Thoracic aorta (tissue), 2 donors: ENCODE data around the gene SLC35F1. TPM values are rescaled to one million over a fixed set of nuclear protein-coding genes. Genes with fewer than 3 reads are reported as not detected.

Experiments
- ATAC-seq: fragments of 150-250 bp; one replicate; pipeline ENCODE4 v1.8.0; 2017; ENCODE audit warnings: low read depth; ENCODE audit not compliant: insufficient number of reproducible peaks, low FRiP score
- DNase-seq: peaks from one replicate; pipeline ENCODE4 v3.0.0-alpha.2; 2020; ENCODE audit warnings: low spot score
- H3K27ac ChIP-seq, 2 donors: fragments of 200-600 bp; sonication (generic); 1 replicate in 1 of 2; 2 replicates in 1 of 2; pipeline ENCODE4 v1.5.1; 2016; ENCODE audit warnings: mild to moderate bottlenecking in 2 of 2, moderate library complexity in 2 of 2
- H3K27me3 ChIP-seq: fragments of 200-600 bp; sonication (generic); replicated peaks from 2 replicates; pipeline ENCODE4 v1.6.0; 2016; ENCODE audit warnings: mild to moderate bottlenecking; ENCODE audit not compliant: insufficient read depth
- H3K36me3 ChIP-seq: fragments of 200-600 bp; sonication (generic); one replicate; pipeline ENCODE4 v1.5.1; 2016
- H3K4me1 ChIP-seq, 2 donors: fragments of 200-600 bp; sonication (generic); 1 replicate in 1 of 2; 2 replicates in 1 of 2; pipeline versions ENCODE4 v1.5.1 to v1.6.0; 2016; ENCODE audit warnings: low read depth in 2 of 2, mild to moderate bottlenecking in 1 of 2; ENCODE audit not compliant: control insufficient read depth in 1 of 2
- H3K4me3 ChIP-seq: fragments of 200-600 bp; sonication (generic); 2 replicates; pipeline ENCODE4 v1.5.1; 2016; ENCODE audit warnings: mild to moderate bottlenecking
- H3K9me3 ChIP-seq: fragments of 200-600 bp; sonication (generic); 2 replicates; pipeline ENCODE4 v1.5.1; 2016
- total RNA-seq, 2 donors: library from RNA; depleted of rRNA; stranded (reverse); fragments of >200 nt; gene quantifications; one replicate each; pipeline versions ENCODE4 v1.1.0 to v1.2.3, GENCODE V29; 2016
- TF ChIP-seq, protein P1 (sequence below): fragments of 200-600 bp; sonication (generic); IDR thresholded peaks from one replicate; pipeline ENCODE4 v1.5.1; 2019; ENCODE audit warnings: antibody characterized with exemption

The SLC35F1 gene
- total RNA-seq, 2 donors from 2014 or later: 0.81 to 3.0 TPM

- no peaks in the 10 kb centered on the region for H3K4me1 ChIP-seq
- TF ChIP-seq, protein P1, sequence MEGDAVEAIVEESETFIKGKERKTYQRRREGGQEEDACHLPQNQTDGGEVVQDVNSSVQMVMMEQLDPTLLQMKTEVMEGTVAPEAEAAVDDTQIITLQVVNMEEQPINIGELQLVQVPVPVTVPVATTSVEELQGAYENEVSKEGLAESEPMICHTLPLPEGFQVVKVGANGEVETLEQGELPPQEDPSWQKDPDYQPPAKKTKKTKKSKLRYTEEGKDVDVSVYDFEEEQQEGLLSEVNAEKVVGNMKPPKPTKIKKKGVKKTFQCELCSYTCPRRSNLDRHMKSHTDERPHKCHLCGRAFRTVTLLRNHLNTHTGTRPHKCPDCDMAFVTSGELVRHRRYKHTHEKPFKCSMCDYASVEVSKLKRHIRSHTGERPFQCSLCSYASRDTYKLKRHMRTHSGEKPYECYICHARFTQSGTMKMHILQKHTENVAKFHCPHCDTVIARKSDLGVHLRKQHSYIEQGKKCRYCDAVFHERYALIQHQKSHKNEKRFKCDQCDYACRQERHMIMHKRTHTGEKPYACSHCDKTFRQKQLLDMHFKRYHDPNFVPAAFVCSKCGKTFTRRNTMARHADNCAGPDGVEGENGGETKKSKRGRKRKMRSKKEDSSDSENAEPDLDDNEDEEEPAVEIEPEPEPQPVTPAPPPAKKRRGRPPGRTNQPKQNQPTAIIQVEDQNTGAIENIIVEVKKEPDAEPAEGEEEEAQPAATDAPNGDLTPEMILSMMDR: no peak
- no peaks in the 10 kb centered on the region for H3K9me3 ChIP-seq
- H3K4me3 ChIP-seq: no peak overlapping the region
- no peaks in the 10 kb centered on the region for H3K27me3 ChIP-seq
- ATAC-seq (no peak), DNase-seq (no peak)
- H3K36me3 ChIP-seq: no peaks in the 10 kb centered on the region
- H3K27ac ChIP-seq: no peak overlapping the region
Measured at GRCh38 chr6:118207947-118208346, 300.9 kb downstream of the SLC35F1 start.

DNA sequence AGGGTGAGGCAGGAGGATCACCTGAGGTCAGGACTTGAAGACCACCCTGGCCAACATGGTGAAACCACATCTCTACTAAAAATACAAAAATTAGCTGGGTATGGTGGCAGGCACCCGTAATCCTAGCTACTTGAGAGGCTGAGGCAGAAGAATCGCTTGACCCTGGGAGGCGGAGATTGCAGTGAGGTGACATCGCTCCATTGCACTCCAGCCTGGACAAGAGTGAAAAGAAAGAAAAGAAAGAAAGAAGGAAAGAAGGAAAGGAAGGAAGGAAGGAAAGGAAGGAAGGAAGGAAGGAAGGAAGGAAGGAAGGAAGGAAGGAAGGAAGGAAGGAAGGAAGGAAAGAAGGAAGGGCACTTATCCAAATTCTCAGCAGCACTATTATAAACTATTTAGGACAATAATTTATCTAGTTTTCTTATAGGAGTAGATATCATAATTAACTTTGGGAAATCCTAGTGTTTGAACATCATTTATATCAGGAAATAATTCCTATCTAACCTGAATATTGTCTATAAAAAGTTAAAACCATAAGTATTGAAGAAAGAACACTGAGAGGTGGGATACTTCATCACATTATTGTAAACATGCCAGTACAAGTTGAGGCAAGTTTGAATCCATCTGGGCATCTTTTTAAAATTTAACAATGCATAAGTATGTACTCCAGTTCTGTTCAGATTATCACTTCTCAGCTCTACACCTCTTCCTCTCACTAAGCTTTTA is 305.5 kb downstream of the SLC35F1 start:
- H3K4me1 ChIP-seq: no peaks in the 10 kb centered on the region
- no peaks in the 10 kb centered on the region for H3K9me3 ChIP-seq
- no peaks in the 10 kb centered on the region for H3K36me3 ChIP-seq
- DNase-seq: no peak
- no peak overlapping the region for H3K4me3 ChIP-seq
- no peak overlapping the region for H3K27ac ChIP-seq
- no peaks in the 10 kb centered on the region for H3K27me3 ChIP-seq
- no peak for ATAC-seq
- TF ChIP-seq, protein P1: no peak

GRCh38 chr6:118215269-118215668 is 308.2 kb downstream of the SLC35F1 start:
- no peaks in the 10 kb centered on the region for H3K9me3 ChIP-seq
- no peak for ATAC-seq
- no peaks in the 10 kb centered on the region for H3K4me1 ChIP-seq

DNA sequence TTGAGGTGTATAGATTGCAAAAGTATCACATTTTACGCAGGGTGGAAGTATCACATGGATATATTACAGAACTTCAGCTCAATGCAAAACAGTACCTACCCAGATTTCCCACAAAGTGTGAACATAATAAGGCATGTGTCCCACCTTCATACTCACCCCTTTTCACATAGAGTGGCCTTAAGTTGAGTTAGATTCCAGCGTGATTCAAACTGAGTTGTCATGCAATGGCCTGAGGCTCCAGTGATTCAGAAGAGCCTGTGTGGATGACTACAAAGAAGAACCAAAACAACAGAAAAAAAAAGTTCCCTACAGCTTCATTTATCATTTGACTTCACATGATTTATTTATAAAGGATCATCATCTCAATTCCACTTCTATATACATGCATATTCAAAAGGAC is 309.7 kb downstream of the SLC35F1 start:
- Histone ChIP-seq H3K27me3 (no peaks in the 10 kb centered on the region), H3K27ac (no peak overlapping the region), H3K4me3 (no peak overlapping the region), H3K9me3 (no peaks in the 10 kb centered on the region), H3K36me3 (no peaks in the 10 kb centered on the region), H3K4me1 (no peaks in the 10 kb centered on the region)
- TF ChIP-seq, protein P1: no peak
- ATAC-seq: no peak
- no peak for DNase-seq

More at GRCh38 chr6:118215269-118215668, 308.2 kb downstream of the SLC35F1 start:
- Histone ChIP-seq H3K36me3 (no peaks in the 10 kb centered on the region), H3K27me3 (no peaks in the 10 kb centered on the region), H3K27ac (no peak overlapping the region), H3K4me3 (no peak overlapping the region)
- TF ChIP-seq, protein P1: no peak
- no peak for DNase-seq

- H3K4me3 ChIP-seq: no peak overlapping the region
- H3K27ac ChIP-seq: no peak overlapping the region
- ATAC-seq (no peak), DNase-seq (no peak)
- no peaks in the 10 kb centered on the region for H3K4me1 ChIP-seq
- H3K9me3 ChIP-seq: no peaks in the 10 kb centered on the region
- no peaks in the 10 kb centered on the region for H3K36me3 ChIP-seq
- TF ChIP-seq, protein P1: no peak
- H3K27me3 ChIP-seq: no peaks in the 10 kb centered on the region
Measured at GRCh38 chr6:118218156-118218555, 311.1 kb downstream of the SLC35F1 start.
